IPS DF 6.9 (cell line): ENCODE measurements around the gene GALNT18.

Source experiments
- DNase-seq: peaks from one replicate; pipeline ENCODE4 v3.0.0-alpha.2; 2013; ENCODE audit warnings: low read depth, low spot score
- H3K27ac ChIP-seq: one replicate; pipeline ENCODE4 v1.5.1; 2013; ENCODE audit warnings: low read length, control low read depth
- H3K27me3 ChIP-seq: 2 replicates; pipeline ENCODE4 v1.6.1; 2013; ENCODE audit warnings: mild to moderate bottlenecking, low read length; ENCODE audit not compliant: control insufficient read depth, insufficient read depth
- H3K36me3 ChIP-seq: 2 replicates; pipeline ENCODE4 v1.6.1; 2013; ENCODE audit warnings: low read length; ENCODE audit not compliant: control insufficient read depth, insufficient read depth
- H3K4me1 ChIP-seq: 2 replicates; pipeline ENCODE4 v1.6.1; 2013; ENCODE audit warnings: low read length; ENCODE audit not compliant: control insufficient read depth, insufficient read depth
- H3K4me3 ChIP-seq: 2 replicates; pipeline ENCODE4 v1.5.1; 2013; ENCODE audit warnings: mild to moderate bottlenecking, low read length
- H3K9me3 ChIP-seq: 2 replicates; pipeline ENCODE4 v1.6.1; 2013; ENCODE audit warnings: low read length, inconsistent platforms; ENCODE audit not compliant: control insufficient read depth, insufficient read depth
- WGBS: extraction: QIAGEN DNeasy Blood & Tissue Kit; methylation state at CpG from one replicate; pipeline ENCODE4 v1.1.7; 2013; ENCODE audit warnings: mixed read lengths, missing lambda C conversion rate; ENCODE audit not compliant: insufficient read length, insufficient coverage; 5-methylcytosine and 5-hydroxymethylcytosine counted together

Gene GALNT18

GRCh38 chr11:11580841-11581411, 40.9 kb downstream of the GALNT18 start:
- Histone ChIP-seq H3K27me3 (no peaks in the 10 kb centered on the region), H3K9me3 (no peaks in the 10 kb centered on the region; the same call in 1 of the 2 replicates), H3K36me3 (no peaks in the 10 kb centered on the region), H3K4me1 (0 out of 2 replicates have a peak, but pooled peaks cover 4% of the 10 kb centered on the region), H3K27ac (no peak overlapping the region), H3K4me3 (no peak overlapping the region)
- no CpG with 5 or more reads among the region's 10 CpGs for WGBS
- no peak for DNase-seq

DNA sequence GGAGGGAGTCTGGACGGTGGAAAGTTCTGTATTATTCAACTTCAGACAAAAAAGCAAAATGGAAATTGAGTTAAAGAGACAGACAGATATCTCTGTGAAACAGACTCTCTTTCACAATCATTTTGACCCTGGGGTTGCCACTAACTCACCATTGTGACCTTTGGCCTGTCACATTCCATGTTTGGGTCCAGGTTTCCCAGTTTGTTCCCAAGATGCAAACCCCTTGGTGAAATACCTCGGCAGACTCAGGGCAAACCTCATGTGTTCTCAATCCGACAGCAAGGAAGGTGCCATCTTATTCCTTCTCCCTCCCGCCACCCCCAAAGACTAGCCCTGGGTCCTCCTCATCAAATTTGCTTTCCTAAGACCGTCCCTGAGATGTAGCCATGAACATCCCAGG, 41.8 kb downstream of the GALNT18 start:
- DNase-seq: no peak
- no peak overlapping the region for H3K27ac ChIP-seq
- no peaks in the 10 kb centered on the region for H3K27me3 ChIP-seq
- 0 out of 2 replicates have a peak, but pooled peaks cover 4% of the 10 kb centered on the region for H3K4me1 ChIP-seq
- H3K36me3 ChIP-seq: no peaks in the 10 kb centered on the region
- WGBS: no CpG with 5 or more reads among the region's 5 CpGs
- H3K9me3 ChIP-seq: no peaks in the 10 kb centered on the region
- no peak overlapping the region for H3K4me3 ChIP-seq

DNA sequence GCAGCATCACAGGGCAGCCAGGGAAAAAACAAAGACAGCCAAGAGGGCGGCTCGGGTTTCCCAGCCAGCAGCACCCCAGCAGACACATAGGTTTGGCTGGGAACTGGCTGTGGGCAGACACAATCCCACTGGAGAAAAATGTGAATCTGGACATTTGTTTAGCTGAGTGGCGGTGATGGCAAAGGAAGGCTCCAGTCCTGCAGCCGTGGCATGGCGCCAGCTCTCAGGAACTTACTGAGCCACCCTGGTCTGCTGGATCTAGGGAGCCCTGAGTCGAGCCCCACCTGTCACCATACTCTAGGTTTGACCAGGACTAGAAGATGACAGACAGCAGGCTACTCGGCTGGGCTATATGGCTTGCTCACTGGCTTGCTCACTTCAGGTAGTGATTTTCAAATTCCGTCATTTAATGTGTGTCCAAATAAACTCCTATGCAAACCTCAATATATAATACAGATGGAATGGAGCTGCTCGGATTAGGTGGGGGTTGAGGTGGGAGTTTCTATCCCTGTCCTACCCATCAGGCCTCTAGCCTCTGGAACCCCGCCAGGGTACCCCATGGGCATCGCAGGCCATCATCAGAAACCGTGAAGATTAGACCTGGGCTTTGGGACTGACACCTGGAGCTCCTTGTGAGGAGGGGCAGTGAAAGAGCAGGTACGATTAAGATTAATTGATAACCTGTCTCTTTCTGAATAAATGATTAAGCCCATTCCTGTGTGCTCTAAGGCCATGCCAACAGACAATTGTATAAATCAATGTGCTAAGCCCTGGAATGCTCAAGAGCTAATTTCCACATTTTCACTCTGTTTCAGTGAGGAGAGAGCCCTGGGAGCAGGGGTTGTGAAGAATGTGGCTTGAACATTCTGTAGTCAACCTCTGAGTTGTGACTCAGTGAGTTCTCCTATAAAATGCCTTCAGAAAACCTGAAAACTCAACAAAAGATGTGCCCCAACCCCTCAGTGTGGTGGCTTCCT, 42.5 kb downstream of the GALNT18 start:
- no CpG with 5 or more reads among the region's 13 CpGs for WGBS

GRCh38 chr11:11577932-11578911, 43.6 kb downstream of the GALNT18 start:
- H3K27me3 ChIP-seq: no peaks in the 10 kb centered on the region
- DNase-seq: no peak
- H3K4me1 ChIP-seq: 0 out of 2 replicates have a peak, but pooled peaks cover 4% of the 10 kb centered on the region
- H3K9me3 ChIP-seq: no peaks in the 10 kb centered on the region
- WGBS: no CpG with 5 or more reads among the region's 15 CpGs
- H3K27ac ChIP-seq: no peak overlapping the region
- H3K4me3 ChIP-seq: no peak overlapping the region
- H3K36me3 ChIP-seq: no peaks in the 10 kb centered on the region

More for the DNA sequence above, 42.5 kb downstream of the GALNT18 start:
- H3K27me3 ChIP-seq: no peaks in the 10 kb centered on the region
- H3K9me3 ChIP-seq: no peaks in the 10 kb centered on the region
- H3K36me3 ChIP-seq: no peaks in the 10 kb centered on the region
- H3K4me1 ChIP-seq: 0 out of 2 replicates have a peak, but pooled peaks cover 4% of the 10 kb centered on the region
- H3K27ac ChIP-seq: no peak overlapping the region
- no peak overlapping the region for H3K4me3 ChIP-seq
- DNase-seq: no peak

GRCh38 chr11:11577251-11577855, 44.5 kb downstream of the GALNT18 start:
- Histone ChIP-seq H3K27ac (no peak overlapping the region), H3K27me3 (no peaks in the 10 kb centered on the region), H3K36me3 (no peaks in the 10 kb centered on the region), H3K4me1 (0 out of 2 replicates have a peak, but pooled peaks cover 4% of the 10 kb centered on the region), H3K4me3 (no peak overlapping the region), H3K9me3 (no peaks in the 10 kb centered on the region)
- no peak for DNase-seq
- WGBS: no CpG with 5 or more reads among the region's 8 CpGs

GRCh38 chr11:11574373-11575287, 47.2 kb downstream of the GALNT18 start:
- DNase-seq: no peak
- Histone ChIP-seq H3K36me3 (no peaks in the 10 kb centered on the region), H3K4me1 (peaks cover 4% of the 10 kb centered on the region; the same call in 1 of the 2 replicates), H3K27me3 (no peaks in the 10 kb centered on the region), H3K27ac (no peak overlapping the region), H3K9me3 (no peaks in the 10 kb centered on the region), H3K4me3 (no peak overlapping the region)
- no CpG with 5 or more reads among the region's 5 CpGs for WGBS

DNA sequence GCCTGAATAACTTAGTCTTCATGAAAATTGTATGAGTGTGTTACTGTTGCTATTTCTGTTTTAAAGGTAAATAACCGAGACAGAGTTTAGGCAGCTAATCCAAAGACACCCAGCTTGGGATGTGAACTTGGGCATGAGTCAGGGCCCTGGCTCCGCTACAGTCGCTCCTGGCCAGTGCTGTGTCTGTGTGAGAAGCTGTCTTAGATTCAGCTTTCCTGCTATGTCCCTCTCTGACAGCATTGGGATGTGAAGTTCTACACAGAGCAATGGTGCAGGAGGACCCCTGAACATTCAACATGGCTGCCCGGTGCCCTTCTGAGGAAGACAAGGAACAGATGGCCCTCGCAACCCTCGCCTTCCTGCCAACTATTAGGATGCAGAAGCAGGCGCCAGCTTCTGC, 49.4 kb downstream of the GALNT18 start:
- Histone ChIP-seq H3K4me3 (no peak overlapping the region), H3K9me3 (no peaks in the 10 kb centered on the region), H3K4me1 (no peaks in the 10 kb centered on the region; the same call in 1 of the 2 replicates), H3K27ac (no peak overlapping the region), H3K27me3 (no peaks in the 10 kb centered on the region), H3K36me3 (no peaks in the 10 kb centered on the region)
- WGBS: no CpG with 5 or more reads among the region's 7 CpGs
- no peak for DNase-seq

DNA sequence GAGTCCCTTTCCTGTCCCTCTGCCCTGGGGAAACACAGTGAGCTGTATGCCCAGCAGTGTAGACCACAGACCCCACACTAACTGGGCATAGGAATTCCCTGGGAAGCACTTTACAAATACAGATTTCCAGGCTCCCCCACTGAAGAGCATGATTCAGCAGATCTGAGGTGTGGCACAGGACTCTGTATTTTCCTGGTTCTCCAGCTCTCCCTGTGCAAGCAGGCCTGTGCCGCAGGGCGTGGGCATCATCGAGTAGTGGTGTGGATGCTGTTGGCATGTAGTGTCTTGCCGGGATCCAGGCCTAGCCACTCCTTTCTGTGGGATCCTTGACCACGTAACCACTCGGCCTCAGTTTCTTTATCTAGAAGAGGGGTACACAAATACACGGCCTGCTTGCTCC, 49.9 kb downstream of the GALNT18 start:
- H3K27ac ChIP-seq: no peak overlapping the region
- H3K27me3 ChIP-seq: no peaks in the 10 kb centered on the region
- no peak for DNase-seq
- WGBS: no CpG with 5 or more reads among the region's 7 CpGs
- H3K36me3 ChIP-seq: no peaks in the 10 kb centered on the region
- no peak overlapping the region for H3K4me3 ChIP-seq
- H3K4me1 ChIP-seq: no peaks in the 10 kb centered on the region; the same call in 1 of the 2 replicates
- H3K9me3 ChIP-seq: no peaks in the 10 kb centered on the region

GRCh38 chr11:11570823-11571222, 51.0 kb downstream of the GALNT18 start:
- no peak overlapping the region for H3K27ac ChIP-seq

More at GRCh38 chr11:11570823-11571222, 51.0 kb downstream of the GALNT18 start:
- no peak for DNase-seq
- no peak overlapping the region for H3K4me3 ChIP-seq
- H3K9me3 ChIP-seq: no peaks in the 10 kb centered on the region
- no peaks in the 10 kb centered on the region for H3K27me3 ChIP-seq
- no peaks in the 10 kb centered on the region for H3K36me3 ChIP-seq
- no peaks in the 10 kb centered on the region; the same call in 1 of the 2 replicates for H3K4me1 ChIP-seq
